HepG2 (cell line): ENCODE measurements around the gene ADM. TPM values are rescaled to one million over a fixed set of nuclear protein-coding genes. Genes with fewer than 3 reads are reported as not detected.

ENCODE experiments used
- ATAC-seq: fragments of 200-7000 bp; cut with Tn5 transposase; 3 replicates; pipeline ENCODE4 v1.9.1; 2020; ENCODE audit warnings: mild to moderate bottlenecking, moderate library complexity
- BruUV-seq: library from RNA; stranded (reverse); fragments of 400-500 nt; replicated peaks from 2 replicates; lab custom pipeline; 2021; lab: Mats Ljungman, UMichigan
- CTCF ChIA-PET: fragments of 300-600 bp; formaldehyde crosslinking; extraction: SDS; loops from one replicate; lab custom pipeline; 2021; ENCODE audit warnings: low total read pairs, inconsistent platforms, low intra/inter-chr PET ratio; lab: Yijun Ruan, JAX
- POLR2A ChIA-PET: fragments of 350-600 bp; sonication (Branson Sonifier 250); formaldehyde crosslinking; loops from one replicate; lab custom pipeline; 2020; ENCODE audit warnings: antibody characterized with exemption, inconsistent platforms; lab: Yijun Ruan, JAX
- DNase-seq: peaks from one replicate; pipeline ENCODE4 v3.0.0-alpha.2; 2015; ENCODE audit warnings: low spot score
- FAIRE-seq: peaks from 3 replicates; lab custom pipeline; 2011; peaks lifted over from hg19 to GRCh38; lab: Jason Lieb, UNC
- H2AFZ ChIP-seq: one replicate; pipeline ENCODE4 v1.6.1; 2011; ENCODE audit warnings: low read length, inconsistent platforms
- H3K27ac ChIP-seq: fragments of 300-600 bp; 3 replicates; pipeline ENCODE4 v1.8.0; 2011; ENCODE audit warnings: mixed run types, mild to moderate bottlenecking, mixed read lengths, low read length, inconsistent platforms; ENCODE audit not compliant: insufficient read depth; ENCODE audit errors: extremely low read length
- H3K27me3 ChIP-seq, 2 experiments: fragments of 200-600 bp in 1 of 2; 2 replicates in 1 of 2; 3 replicates in 1 of 2; pipeline versions ENCODE4 v1.6.0 to v1.8.0; 2011; ENCODE audit warnings: low read length in 2 of 2, mild to moderate bottlenecking in 2 of 2, moderate library complexity in 2 of 2, inconsistent platforms in 1 of 2; ENCODE audit not compliant: insufficient read depth in 2 of 2, control insufficient read depth in 1 of 2
- H3K36me3 ChIP-seq, 2 experiments: fragments of 200-600 bp in 1 of 2; replicated peaks in 1 of 2; 2 replicates in 1 of 2; 3 replicates in 1 of 2; pipeline versions ENCODE4 v1.5.1 to v1.8.0; 2011; ENCODE audit warnings: low read length in 2 of 2, inconsistent platforms in 1 of 2; ENCODE audit not compliant: insufficient read depth in 2 of 2, control insufficient read depth in 1 of 2
- H3K4me1 ChIP-seq: 2 replicates; pipeline ENCODE4 v1.5.1; 2012; ENCODE audit warnings: low read length, inconsistent platforms; ENCODE audit not compliant: insufficient read depth
- H3K4me2 ChIP-seq: 2 replicates; pipeline ENCODE4 v1.6.0; 2011; ENCODE audit warnings: low read depth, low read length, inconsistent platforms
- H3K4me3 ChIP-seq, 3 experiments: fragments of 200-600 bp in 1 of 3; sonication (generic), shearing (Covaris generic) in 1 of 3; replicated peaks in 1 of 3; 2 replicates each; pipeline ENCODE4 v1.5.1; 2011 to 2016; ENCODE audit warnings: low read length in 3 of 3, inconsistent platforms in 2 of 3, low read depth in 2 of 3, mild to moderate bottlenecking in 2 of 3, control low read depth in 1 of 3, mixed read lengths in 1 of 3; ENCODE audit not compliant: insufficient read depth in 1 of 3
- H3K79me2 ChIP-seq: one replicate; pipeline ENCODE4 v1.6.1; 2011; ENCODE audit warnings: low read length, inconsistent platforms; ENCODE audit not compliant: insufficient read depth
- H3K9ac ChIP-seq: 2 replicates; pipeline ENCODE4 v1.6.0; 2011; ENCODE audit warnings: mild to moderate bottlenecking, low read depth, low read length, inconsistent platforms; ENCODE audit not compliant: insufficient read depth
- H3K9me3 ChIP-seq: 2 replicates; pipeline ENCODE4 v1.5.1; 2012; ENCODE audit warnings: mild to moderate bottlenecking, low read length
- H4K20me1 ChIP-seq: 2 replicates; pipeline ENCODE4 v1.6.0; 2011; ENCODE audit warnings: inconsistent platforms, mild to moderate bottlenecking, low read length, moderate library complexity; ENCODE audit not compliant: insufficient read depth
- CTCF ChIP-seq: sonication (generic); formaldehyde crosslinking; IDR thresholded peaks from 2 replicates; pipeline ENCODE4 v1.5.0; 2020; ENCODE audit warnings: mild to moderate bottlenecking, missing genetic modification reagents, moderate library complexity
- GTF2F1 ChIP-seq: fragments of 150-350 bp; IDR thresholded peaks from 2 replicates; pipeline ENCODE4 v1.6.1; 2014; ENCODE audit warnings: low read length
- HHEX ChIP-seq: IDR thresholded peaks from 2 replicates; pipeline ENCODE4 v1.6.1; 2016; ENCODE audit warnings: control low read depth
- MTA1 ChIP-seq: sonication (generic); formaldehyde crosslinking; IDR thresholded peaks from 2 replicates; pipeline ENCODE4 v1.4.0; 2020; ENCODE audit warnings: missing genetic modification reagents, mild to moderate bottlenecking, borderline replicate concordance
- NAIF1 ChIP-seq: sonication (generic); formaldehyde crosslinking; IDR thresholded peaks from 2 replicates; pipeline ENCODE4 v1.5.0; 2020; ENCODE audit warnings: mild to moderate bottlenecking, missing genetic modification reagents, borderline replicate concordance
- NCOR1 ChIP-seq: fragments of 200-600 bp; sonication (generic); IDR thresholded peaks from 2 replicates; pipeline ENCODE4 v1.7.0; 2017; ENCODE audit warnings: antibody characterized with exemption, low read length, borderline replicate concordance
- NR2F6 ChIP-seq, 2 experiments: IDR thresholded peaks; 2 replicates each; pipeline ENCODE4 v1.6.1; 2016; ENCODE audit warnings: antibody characterized with exemption in 1 of 2, mild to moderate bottlenecking in 1 of 2
- PBX3 ChIP-seq: sonication (generic); formaldehyde crosslinking; IDR thresholded peaks from 2 replicates; pipeline ENCODE4 v1.8.1; 2023; ENCODE audit warnings: missing genetic modification reagents, inconsistent platforms, borderline replicate concordance
- RARA ChIP-seq: IDR thresholded peaks from 2 replicates; pipeline ENCODE4 v1.6.1; 2016; ENCODE audit warnings: missing genetic modification reagents, missing compliant biosample characterization
- SOX5 ChIP-seq: IDR thresholded peaks from 2 replicates; pipeline ENCODE4 v1.6.1; 2016; ENCODE audit warnings: borderline replicate concordance
- STAG1 ChIP-seq: sonication (generic); formaldehyde crosslinking; IDR thresholded peaks from 2 replicates; pipeline ENCODE4 v1.4.0; 2020; ENCODE audit warnings: missing genetic modification reagents
- TRIM24 ChIP-seq: sonication (generic); formaldehyde crosslinking; IDR thresholded peaks from 2 replicates; pipeline ENCODE4 v1.8.0; 2022; ENCODE audit warnings: mild to moderate bottlenecking, missing genetic modification reagents
- ZFY ChIP-seq: sonication (generic); formaldehyde crosslinking; IDR thresholded peaks from 2 replicates; pipeline ENCODE4 v1.4.0; 2020; ENCODE audit warnings: missing genetic modification reagents
- ZNF264 ChIP-seq: sonication (generic); formaldehyde crosslinking; IDR thresholded peaks from 2 replicates; pipeline ENCODE4 v1.4.0; 2020; ENCODE audit warnings: missing genetic modification reagents
- ZNF614 ChIP-seq: IDR thresholded peaks from 2 replicates; pipeline ENCODE4 v1.6.1; 2018; ENCODE audit warnings: missing biosample characterization, missing genetic modification reagents, inconsistent platforms, borderline replicate concordance
- WGBS: methylation state at CpG from one replicate; pipeline ENCODE4 v1.1.6; 2017; ENCODE audit warnings: low lambda C conversion rate; 5-methylcytosine and 5-hydroxymethylcytosine counted together
- in situ Hi-C: cut with HindIII; loops from 2 replicates; pipeline ENCODE4 v1.10.0; 2017; ENCODE audit warnings: low pct_unique_long_range_greater_than_20kb; ENCODE audit not compliant: extremely low pct_ligation_motif_present
- intact Hi-C: fragments of 100-400 bp; cut with micrococcal nuclease; formaldehyde crosslinking; loops from one replicate; pipeline ENCODE4 v1.10.0; 2022; ENCODE audit not compliant: unreplicated experiment
- polyA plus RNA-seq, 8 experiments: library from polyadenylated mRNA; depleted of rRNA in 3 of 8; stranded (reverse) in 7 of 8; unstranded in 1 of 8; fragments of >200 nt; fragmentation: Illumina TruSeq in 4 of 8; extraction: Trizol in 4 of 8; gene quantifications; 2 replicates each; pipeline versions ENCODE4 v1.2.1 to v1.2.3, GENCODE V29; 2011 to 2016; ENCODE audit warnings: low read depth in 4 of 8, missing spikeins in 1 of 8, mixed read lengths in 1 of 8; ENCODE audit not compliant: insufficient read depth in 1 of 8
- total RNA-seq, 5 experiments: library from RNA; depleted of rRNA; stranded (reverse); fragments of >200 nt; fragmentation: Illumina TruSeq; extraction: Trizol; gene quantifications; 2 replicates each; pipeline ENCODE4 v1.2.3, GENCODE V29; 2016; ENCODE audit warnings: low read depth in 1 of 5
- TF ChIP-seq, protein P1 (sequence below): sonication (generic); formaldehyde crosslinking; IDR thresholded peaks from 2 replicates; pipeline ENCODE4 v1.5.0; 2020; ENCODE audit warnings: missing genetic modification reagents
- TF ChIP-seq, protein P2 (sequence below): sonication (generic); formaldehyde crosslinking; IDR thresholded peaks from 2 replicates; pipeline ENCODE4 v1.4.0; 2020; ENCODE audit warnings: missing genetic modification reagents

The ADM gene
- total and polyA plus RNA-seq, 2 of the 13 experiments (the other 11 are each of a cell fraction or from before 2014, with no cell fraction given) = 10.7 to 26.1 TPM

DNA sequence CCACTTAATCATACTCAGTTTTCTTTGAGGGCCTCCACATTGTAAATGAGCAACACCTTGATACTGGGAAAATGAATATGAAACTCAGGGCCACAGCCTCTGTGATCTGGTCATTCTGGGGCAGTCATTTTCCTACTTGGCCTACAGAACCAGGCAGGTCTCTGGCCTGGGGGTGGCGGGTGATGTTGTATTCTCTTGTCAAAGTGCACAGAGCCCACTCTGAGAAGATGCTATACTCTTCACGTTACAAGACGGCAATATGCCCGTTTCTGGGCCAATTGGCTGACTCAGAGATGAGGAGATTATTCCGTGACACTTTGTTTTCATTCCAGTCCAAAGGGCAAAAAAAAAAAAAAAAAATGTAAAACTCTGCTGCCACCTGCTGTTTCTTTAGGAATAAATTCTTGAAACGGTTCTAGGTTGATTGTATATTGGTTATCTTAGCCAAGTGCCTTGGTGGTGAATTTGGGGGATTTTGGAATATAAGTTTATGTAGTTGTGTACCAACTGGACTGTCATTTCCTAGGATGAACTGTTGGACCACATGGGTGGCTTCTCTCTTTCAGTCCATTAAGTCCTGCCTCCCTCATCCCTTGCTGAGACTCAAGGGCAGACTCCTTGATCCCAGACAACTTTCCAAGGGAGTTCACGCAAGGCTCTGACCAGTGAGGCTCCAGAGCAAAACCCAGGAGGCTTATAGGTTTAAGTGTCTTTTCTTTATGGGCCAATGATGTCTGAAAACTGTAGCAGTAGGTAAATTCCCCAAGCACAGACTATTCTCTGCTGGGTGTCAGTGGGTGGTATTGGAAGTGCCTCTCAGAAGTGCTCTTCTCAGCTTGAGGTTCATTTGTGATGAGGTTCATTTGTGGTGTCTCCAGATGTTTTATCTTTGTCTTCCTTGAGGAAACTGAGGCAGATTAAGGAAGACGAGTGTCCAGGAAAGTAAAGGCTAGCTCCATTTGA, 18.2 kb downstream of the ADM start:
- ATAC-seq = peak; percentile 34
- ChIA-PET POLR2A (interaction anchor here (0.9 to 6.7 kb wide), 6 partner anchors 14 to 43 kb away, joined by 3 to 118 read pairs (median 4); partner anchors contain the start of gene ADM), CTCF (interaction anchor here (0.7 to 1.9 kb wide), 6 partner anchors 14 to 461 kb away, joined by 3 to 16 read pairs (median 4); no protein-coding TSS in a partner anchor)
- WGBS = 25% methylated on average over 8 of the region's 8 CpGs
- H2AFZ ChIP-seq = no peak overlapping the region
- peaks cover 78% of the 10 kb centered on the region for H3K4me1 ChIP-seq
- H3K27ac ChIP-seq = peak overlapping the region; percentile 60
- DNase-seq = peak; percentile 84
- H3K4me3 ChIP-seq = peak overlapping the region; percentile 38 to 56 (median 49); a peak in 5 of 6 replicates
- intact Hi-C loops = loop anchor here (2.0 to 5.0 kb wide), 2 partner anchors 14 to 461 kb away; no protein-coding TSS in a partner anchor
- H3K4me2 ChIP-seq = peak overlapping the region; percentile 79
- FAIRE-seq = peak; percentile 92
- H3K36me3 ChIP-seq = no peaks in the 10 kb centered on the region
- no TSS peak for BruUV-seq
- H3K9ac ChIP-seq = peak overlapping the region; percentile 43
- H3K27me3 ChIP-seq = no peaks in the 10 kb centered on the region
- no peaks in the 10 kb centered on the region for H3K9me3 ChIP-seq
- H4K20me1 ChIP-seq = no peaks in the 10 kb centered on the region
- in situ Hi-C loops = loop anchor here (10.0 kb wide), 2 partner anchors 468 to 558 kb away; no protein-coding TSS in a partner anchor
- no peaks in the 10 kb centered on the region for H3K79me2 ChIP-seq
- no peak for TF ChIP-seq MTA1 (CRISPR knock-in tag)
- TF ChIP-seq CTCF (CRISPR knock-in tag) = peak; percentile 68
- peak; percentile 46; the same call in 1 of the 2 replicates for TF ChIP-seq SOX5 (CRISPR knock-in tag)
- no peak for TF ChIP-seq PBX3 (CRISPR knock-in tag)
- no peak for TF ChIP-seq HHEX (CRISPR knock-in tag)
- TF ChIP-seq, protein P1, sequence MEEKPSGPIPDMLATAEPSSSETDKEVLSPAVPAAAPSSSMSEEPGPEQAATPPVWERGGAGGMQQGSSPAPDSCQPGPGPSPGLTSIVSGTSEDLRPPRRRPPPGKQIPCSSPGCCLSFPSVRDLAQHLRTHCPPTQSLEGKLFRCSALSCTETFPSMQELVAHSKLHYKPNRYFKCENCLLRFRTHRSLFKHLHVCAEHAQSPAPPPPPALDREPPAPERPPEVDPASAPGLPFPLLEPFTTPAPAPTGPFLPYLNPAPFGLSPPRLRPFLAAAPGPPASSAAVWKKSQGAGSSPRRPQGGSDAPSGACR (CRISPR knock-in tag) = no peak
- TF ChIP-seq, protein P2, sequence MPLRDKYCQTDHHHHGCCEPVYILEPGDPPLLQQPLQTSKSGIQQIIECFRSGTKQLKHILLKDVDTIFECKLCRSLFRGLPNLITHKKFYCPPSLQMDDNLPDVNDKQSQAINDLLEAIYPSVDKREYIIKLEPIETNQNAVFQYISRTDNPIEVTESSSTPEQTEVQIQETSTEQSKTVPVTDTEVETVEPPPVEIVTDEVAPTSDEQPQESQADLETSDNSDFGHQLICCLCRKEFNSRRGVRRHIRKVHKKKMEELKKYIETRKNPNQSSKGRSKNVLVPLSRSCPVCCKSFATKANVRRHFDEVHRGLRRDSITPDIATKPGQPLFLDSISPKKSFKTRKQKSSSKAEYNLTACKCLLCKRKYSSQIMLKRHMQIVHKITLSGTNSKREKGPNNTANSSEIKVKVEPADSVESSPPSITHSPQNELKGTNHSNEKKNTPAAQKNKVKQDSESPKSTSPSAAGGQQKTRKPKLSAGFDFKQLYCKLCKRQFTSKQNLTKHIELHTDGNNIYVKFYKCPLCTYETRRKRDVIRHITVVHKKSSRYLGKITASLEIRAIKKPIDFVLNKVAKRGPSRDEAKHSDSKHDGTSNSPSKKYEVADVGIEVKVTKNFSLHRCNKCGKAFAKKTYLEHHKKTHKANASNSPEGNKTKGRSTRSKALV (CRISPR knock-in tag) = 0 out of 2 replicates have a peak, but pooled peaks have one; percentile 44
- TF ChIP-seq NR2F6 (IDR thresholded peaks at IDR 0.05) = peak; percentile 45; the same call in 1 of the 2 replicates
- TF ChIP-seq NR2F6 (CRISPR knock-in tag; IDR thresholded peaks at IDR 0.05) = no peak
- 0 out of 2 replicates have a peak, but pooled peaks have one; percentile 39 for TF ChIP-seq ZNF264
- peak; percentile 82 for TF ChIP-seq NCOR1
- TF ChIP-seq RARA (CRISPR knock-in tag) = 0 out of 2 replicates have a peak, but pooled peaks have one; percentile 14
- TF ChIP-seq STAG1 = peak; percentile 71
- no peak for TF ChIP-seq TRIM24 (CRISPR knock-in tag)
- TF ChIP-seq NAIF1 (CRISPR knock-in tag) = no peak
- no peak for TF ChIP-seq GTF2F1
- peak; percentile 18; the same call in 1 of the 2 replicates for TF ChIP-seq ZFY
- TF ChIP-seq ZNF614 (CRISPR knock-in tag) = 0 out of 2 replicates have a peak, but pooled peaks have one; percentile 50
